Measurements from ENCODE around the gene CCDC68. TPM values are rescaled to one million over a fixed set of nuclear protein-coding genes. Genes with fewer than 3 reads are reported as not detected.
"Not testable (repeated sequence)": the region's sequence is repeated elsewhere in the genome, so short reads cannot be mapped to it uniquely, and the experiment has no call there.

The CCDC68 gene
- total RNA-seq, 1 donor from 2014 or later, result not detected

DNA sequence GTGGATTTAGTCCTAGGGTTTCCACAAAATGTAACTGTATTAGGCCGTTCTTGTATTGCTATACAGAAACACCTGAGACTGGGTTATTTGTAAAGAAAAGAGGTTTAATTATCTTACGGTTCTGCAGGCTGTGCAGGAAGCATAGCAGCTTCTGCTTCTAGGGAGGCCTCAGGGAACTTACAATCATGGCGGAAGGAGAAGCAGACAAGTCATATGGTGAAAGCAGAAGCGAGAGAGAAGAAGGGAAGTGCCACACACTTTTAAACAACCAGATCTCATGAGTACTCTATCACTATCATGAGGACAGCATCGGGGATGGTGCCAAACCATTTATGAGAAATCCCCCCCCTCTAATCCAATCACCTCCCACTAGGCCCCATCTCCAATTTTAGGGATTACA lies 9.5 kb upstream of the CCDC68 start:
- no peaks in the 10 kb centered on the region for H3K27me3 Mint-ChIP-seq (ENCODE audit: low read depth)
- no peak overlapping the region for H3K27ac Mint-ChIP-seq (ENCODE audit: unreplicated experiment)
- TF ChIP-seq, protein P1, sequence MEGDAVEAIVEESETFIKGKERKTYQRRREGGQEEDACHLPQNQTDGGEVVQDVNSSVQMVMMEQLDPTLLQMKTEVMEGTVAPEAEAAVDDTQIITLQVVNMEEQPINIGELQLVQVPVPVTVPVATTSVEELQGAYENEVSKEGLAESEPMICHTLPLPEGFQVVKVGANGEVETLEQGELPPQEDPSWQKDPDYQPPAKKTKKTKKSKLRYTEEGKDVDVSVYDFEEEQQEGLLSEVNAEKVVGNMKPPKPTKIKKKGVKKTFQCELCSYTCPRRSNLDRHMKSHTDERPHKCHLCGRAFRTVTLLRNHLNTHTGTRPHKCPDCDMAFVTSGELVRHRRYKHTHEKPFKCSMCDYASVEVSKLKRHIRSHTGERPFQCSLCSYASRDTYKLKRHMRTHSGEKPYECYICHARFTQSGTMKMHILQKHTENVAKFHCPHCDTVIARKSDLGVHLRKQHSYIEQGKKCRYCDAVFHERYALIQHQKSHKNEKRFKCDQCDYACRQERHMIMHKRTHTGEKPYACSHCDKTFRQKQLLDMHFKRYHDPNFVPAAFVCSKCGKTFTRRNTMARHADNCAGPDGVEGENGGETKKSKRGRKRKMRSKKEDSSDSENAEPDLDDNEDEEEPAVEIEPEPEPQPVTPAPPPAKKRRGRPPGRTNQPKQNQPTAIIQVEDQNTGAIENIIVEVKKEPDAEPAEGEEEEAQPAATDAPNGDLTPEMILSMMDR (IDR thresholded peaks at IDR 0.05), result no peak
- DNase-seq (ENCODE audit: low spot score), result no peak
- H3K9me3 Mint-ChIP-seq (ENCODE audit: low read depth), result peaks cover 2% of the 10 kb centered on the region
- no peak overlapping the region for H3K4me3 Mint-ChIP-seq (ENCODE audit: unreplicated experiment)
- H3K4me1 Mint-ChIP-seq (ENCODE audit: low read depth), result no peaks in the 10 kb centered on the region
- no peaks in the 10 kb centered on the region for H3K36me3 Mint-ChIP-seq (ENCODE audit: low read depth)

DNA sequence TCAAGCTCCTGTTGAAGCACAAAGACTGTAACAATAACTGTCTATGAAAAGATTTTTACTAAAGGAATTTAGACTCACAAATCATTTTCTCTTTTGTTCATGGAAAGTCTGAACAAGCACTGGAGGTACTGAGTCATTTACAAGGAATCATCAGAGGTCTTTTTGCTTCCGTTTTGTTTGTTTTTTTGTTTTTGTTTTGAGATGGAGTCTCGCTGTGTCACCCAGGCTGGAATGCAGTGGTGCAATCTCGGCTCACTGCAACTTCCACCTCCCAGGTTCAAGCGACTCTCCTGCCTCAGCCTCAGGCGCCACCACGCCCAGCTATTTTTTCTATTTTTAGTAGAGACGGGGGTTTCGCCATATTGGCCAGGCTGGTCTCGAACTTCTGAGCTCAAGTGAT lies 9.0 kb upstream of the CCDC68 start:
- H3K27ac Mint-ChIP-seq (ENCODE audit: unreplicated experiment); DNase-seq (ENCODE audit: low spot score); H3K27me3 Mint-ChIP-seq (ENCODE audit: low read depth); H3K4me1 Mint-ChIP-seq (ENCODE audit: low read depth); H3K9me3 Mint-ChIP-seq (ENCODE audit: low read depth); H3K36me3 Mint-ChIP-seq (ENCODE audit: low read depth); H3K4me3 Mint-ChIP-seq (ENCODE audit: unreplicated experiment): not testable (repeated sequence)

- H3K36me3 Mint-ChIP-seq (ENCODE audit: low read depth), result no peaks in the 10 kb centered on the region
- DNase-seq (ENCODE audit: low spot score), result no peak
- TF ChIP-seq, protein P1 (IDR thresholded peaks at IDR 0.05), result no peak
- H3K27ac Mint-ChIP-seq (ENCODE audit: unreplicated experiment), result no peak overlapping the region
- H3K4me1 Mint-ChIP-seq (ENCODE audit: low read depth), result no peaks in the 10 kb centered on the region
- no peak overlapping the region for H3K4me3 Mint-ChIP-seq (ENCODE audit: unreplicated experiment)
- peaks cover 2% of the 10 kb centered on the region for H3K9me3 Mint-ChIP-seq (ENCODE audit: low read depth)
- H3K27me3 Mint-ChIP-seq (ENCODE audit: low read depth), result no peaks in the 10 kb centered on the region
Observed at GRCh38 chr18:54967786-54968185, 8.5 kb upstream of the CCDC68 start.

DNA sequence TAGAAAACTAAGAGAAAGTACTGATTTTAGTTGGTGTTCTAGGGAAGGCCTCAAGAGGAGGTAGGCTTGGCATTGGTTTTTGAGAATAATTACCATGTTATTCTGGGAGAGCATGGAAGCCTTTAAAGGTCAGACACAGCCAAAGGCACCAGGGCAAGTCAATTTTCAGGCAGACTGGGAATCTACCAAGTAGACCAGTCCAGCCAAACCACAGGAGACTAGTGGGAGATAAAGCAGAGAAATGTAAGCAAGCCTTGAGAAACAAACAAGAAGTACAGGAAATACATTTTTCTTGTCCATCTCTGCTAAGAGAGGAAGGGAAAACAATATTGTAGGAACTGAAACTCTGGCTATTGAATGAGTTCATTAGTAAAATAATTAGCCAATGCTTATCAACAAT lies 5.5 kb upstream of the CCDC68 start:
- Mint-ChIP-seq H3K4me1 (ENCODE audit: low read depth) (no peaks in the 10 kb centered on the region), H3K27ac (ENCODE audit: unreplicated experiment) (no peak overlapping the region), H3K36me3 (ENCODE audit: low read depth) (no peaks in the 10 kb centered on the region), H3K4me3 (ENCODE audit: unreplicated experiment) (no peak overlapping the region), H3K9me3 (ENCODE audit: low read depth) (no peaks in the 10 kb centered on the region), H3K27me3 (ENCODE audit: low read depth) (no peaks in the 10 kb centered on the region)
- TF ChIP-seq, protein P1 (IDR thresholded peaks at IDR 0.05), result no peak
- DNase-seq (ENCODE audit: low spot score), result no peak

GRCh38 chr18:54962919-54963645 lies 3.8 kb upstream of the CCDC68 start:
- Mint-ChIP-seq H3K9me3 (ENCODE audit: low read depth) (no peaks in the 10 kb centered on the region), H3K36me3 (ENCODE audit: low read depth) (no peaks in the 10 kb centered on the region), H3K4me3 (ENCODE audit: unreplicated experiment) (no peak overlapping the region), H3K4me1 (ENCODE audit: low read depth) (peaks cover under 1% of the 10 kb centered on the region), H3K27ac (ENCODE audit: unreplicated experiment) (no peak overlapping the region), H3K27me3 (ENCODE audit: low read depth) (no peaks in the 10 kb centered on the region)
- DNase-seq (ENCODE audit: low spot score), result no peak
- TF ChIP-seq, protein P1 (IDR thresholded peaks at IDR 0.05), result no peak

DNA sequence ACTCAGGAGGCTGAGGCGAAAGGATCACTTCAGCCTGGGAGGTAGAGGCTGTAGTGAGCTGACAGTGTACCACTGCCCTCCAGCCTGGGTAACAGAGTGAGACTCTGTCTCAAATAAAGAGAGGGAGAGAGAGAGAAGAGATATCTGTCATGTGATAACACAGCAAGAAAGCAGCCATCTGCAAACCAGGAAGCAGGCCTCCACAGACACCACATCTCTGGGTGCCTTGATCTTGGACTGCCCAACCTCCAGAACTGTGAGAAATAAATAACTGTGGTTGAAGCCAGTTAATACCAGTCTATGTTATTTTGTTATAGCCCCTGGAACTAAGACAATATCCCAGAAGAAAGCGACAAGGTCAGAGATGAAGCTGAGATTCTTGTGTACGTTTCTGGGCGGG lies 2.6 kb upstream of the CCDC68 start:
- Mint-ChIP-seq H3K36me3 (ENCODE audit: low read depth) (no peaks in the 10 kb centered on the region), H3K27me3 (ENCODE audit: low read depth) (no peaks in the 10 kb centered on the region), H3K27ac (ENCODE audit: unreplicated experiment) (no peak overlapping the region), H3K9me3 (ENCODE audit: low read depth) (no peaks in the 10 kb centered on the region), H3K4me3 (ENCODE audit: unreplicated experiment) (no peak overlapping the region), H3K4me1 (ENCODE audit: low read depth) (peaks cover 11% of the 10 kb centered on the region)
- TF ChIP-seq, protein P1 (IDR thresholded peaks at IDR 0.05), result no peak
- DNase-seq (ENCODE audit: low spot score), result no peak

All from chondrocyte (in vitro differentiated cells).